CD4-positive, alpha-beta T cell treated with Interleukin-1 beta for 1 hour (primary cell): ENCODE results near the gene PIP5K1C.
"Not testable (repeated sequence)": the region's sequence is repeated elsewhere in the genome, so short reads cannot be mapped to it uniquely, and the experiment has no call there.

Source experiments
- DNase-seq, 2 donors: peaks; one replicate each; pipeline ENCODE4 v3.0.0-alpha.2; 2020 to 2022

Gene PIP5K1C

DNA sequence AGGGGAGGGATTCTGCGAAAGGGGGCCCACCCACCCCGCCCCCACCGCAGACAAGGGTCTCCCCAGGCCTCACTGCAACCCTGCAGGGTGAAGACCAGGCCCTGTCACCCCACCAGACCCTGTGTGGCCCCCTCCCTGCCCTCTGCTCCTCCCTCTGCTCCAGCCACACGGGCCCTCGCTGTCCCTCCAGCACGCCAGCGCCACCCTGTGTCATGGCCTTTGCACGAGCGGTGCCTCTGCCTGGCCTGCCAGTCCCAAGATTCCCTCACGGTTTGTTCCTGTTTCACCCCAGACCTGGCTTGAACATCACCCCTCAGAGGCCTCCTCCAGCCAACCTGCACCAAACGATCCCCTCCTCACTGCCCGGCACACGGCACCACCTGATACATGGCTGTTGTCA lies 27.3 kb downstream of the PIP5K1C start:
- no peak for DNase-seq

DNA sequence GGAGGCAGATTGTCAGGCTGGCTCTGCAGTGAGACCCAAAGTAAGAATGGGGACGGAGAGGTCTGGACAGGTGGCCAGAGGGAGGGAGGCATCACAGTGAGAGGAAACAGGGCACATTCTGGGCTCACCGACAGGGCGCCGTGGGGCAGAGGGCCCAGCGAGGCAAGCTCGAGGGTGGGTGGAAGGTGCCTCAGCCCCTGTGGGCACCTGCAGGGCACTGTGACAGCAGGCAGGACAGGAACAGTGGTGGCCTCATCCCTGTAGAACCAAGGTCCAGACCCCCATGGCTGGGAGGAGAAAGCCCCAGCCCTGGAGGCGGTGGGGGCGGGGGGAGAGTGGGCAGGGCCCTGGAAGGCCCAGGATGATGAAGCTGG lies 27.7 kb downstream of the PIP5K1C start:
- DNase-seq, result no peak

DNA sequence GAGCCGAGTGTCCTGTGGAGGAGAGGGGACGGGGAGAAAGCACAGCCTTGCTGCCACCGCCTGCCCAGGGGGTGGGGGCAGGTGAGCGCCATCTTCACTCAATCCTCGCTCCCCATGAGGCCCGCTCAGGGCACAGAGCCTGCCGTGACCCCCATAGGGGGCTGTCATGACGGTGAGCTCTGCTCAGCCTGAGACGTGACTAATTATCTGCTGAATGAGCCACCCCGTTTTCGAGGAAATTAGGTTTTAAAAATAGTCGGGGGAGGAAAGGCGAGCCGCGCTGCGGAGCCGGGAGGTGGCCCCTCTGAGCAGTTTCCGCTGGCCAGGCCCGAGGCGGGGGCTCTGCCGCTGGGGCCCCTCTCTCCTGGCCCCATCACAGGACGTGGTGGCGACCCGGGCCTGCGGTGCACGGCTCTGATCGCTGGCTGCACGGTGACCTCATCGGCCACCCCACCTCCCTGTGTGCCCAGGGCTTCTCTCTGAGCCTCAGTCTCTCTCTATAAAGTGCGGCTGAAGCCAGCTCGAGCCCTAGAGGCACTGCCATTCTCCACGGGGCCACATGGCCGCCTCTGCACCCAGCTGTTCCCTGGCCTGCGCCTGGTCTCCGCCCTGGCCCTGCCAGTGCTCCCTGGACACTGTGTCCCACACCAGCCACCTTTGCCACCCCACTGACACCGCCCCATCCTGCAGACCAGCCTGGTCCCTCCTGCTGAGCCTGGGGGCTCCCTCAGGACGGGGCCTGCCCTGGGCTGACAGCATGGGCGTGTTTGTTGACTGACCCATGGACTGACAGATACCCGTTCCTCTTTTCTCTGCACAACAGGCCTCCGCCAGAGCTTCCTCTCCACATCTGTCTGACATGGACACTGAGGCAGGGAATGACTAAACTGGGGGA lies 28.3 kb downstream of the PIP5K1C start:
- DNase-seq, result no peak

DNA sequence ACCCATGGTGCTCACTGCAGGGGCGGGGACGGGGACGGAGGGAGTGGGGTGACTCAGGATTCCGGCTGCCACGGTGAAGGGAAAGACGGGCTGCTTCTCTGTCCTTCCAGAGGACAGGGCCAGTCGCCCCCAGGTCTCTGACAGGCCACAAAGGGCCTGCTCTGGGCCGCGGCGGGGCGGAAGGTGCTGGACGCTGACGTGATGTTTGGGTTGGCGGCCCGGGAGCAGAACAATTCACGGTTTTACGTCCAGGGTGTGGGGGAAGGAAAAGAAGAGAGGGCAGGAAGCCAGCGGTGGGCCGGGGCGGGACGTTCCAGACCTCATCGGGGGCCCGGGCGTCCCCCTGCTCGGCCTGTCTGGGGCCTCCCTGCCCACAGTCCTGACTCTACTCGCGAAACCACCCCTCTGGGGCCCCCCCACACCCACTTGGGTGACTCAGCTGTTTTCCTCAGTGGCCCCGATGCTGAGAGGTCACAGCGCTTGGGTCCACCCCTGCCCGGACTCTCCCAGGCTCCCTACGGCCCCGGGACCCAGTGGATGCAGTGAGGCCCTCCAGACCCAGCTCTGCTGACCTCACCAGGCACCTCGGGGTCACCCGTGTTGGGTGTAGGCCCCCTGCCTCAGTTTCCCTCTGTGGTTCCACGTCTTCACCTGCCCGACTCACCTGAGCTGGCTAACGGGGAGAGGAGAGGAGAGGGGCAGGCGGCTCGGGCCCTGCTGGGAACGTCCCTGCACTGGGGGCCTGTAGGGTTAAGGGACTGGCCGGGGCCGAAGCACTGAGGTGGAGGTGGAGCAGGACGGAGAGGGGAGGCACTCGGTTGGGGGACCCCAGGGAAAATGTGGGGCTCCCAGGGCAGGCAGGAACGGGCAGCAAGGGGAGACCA lies 29.2 kb downstream of the PIP5K1C start:
- peak; percentile 36 to 55 for DNase-seq

DNA sequence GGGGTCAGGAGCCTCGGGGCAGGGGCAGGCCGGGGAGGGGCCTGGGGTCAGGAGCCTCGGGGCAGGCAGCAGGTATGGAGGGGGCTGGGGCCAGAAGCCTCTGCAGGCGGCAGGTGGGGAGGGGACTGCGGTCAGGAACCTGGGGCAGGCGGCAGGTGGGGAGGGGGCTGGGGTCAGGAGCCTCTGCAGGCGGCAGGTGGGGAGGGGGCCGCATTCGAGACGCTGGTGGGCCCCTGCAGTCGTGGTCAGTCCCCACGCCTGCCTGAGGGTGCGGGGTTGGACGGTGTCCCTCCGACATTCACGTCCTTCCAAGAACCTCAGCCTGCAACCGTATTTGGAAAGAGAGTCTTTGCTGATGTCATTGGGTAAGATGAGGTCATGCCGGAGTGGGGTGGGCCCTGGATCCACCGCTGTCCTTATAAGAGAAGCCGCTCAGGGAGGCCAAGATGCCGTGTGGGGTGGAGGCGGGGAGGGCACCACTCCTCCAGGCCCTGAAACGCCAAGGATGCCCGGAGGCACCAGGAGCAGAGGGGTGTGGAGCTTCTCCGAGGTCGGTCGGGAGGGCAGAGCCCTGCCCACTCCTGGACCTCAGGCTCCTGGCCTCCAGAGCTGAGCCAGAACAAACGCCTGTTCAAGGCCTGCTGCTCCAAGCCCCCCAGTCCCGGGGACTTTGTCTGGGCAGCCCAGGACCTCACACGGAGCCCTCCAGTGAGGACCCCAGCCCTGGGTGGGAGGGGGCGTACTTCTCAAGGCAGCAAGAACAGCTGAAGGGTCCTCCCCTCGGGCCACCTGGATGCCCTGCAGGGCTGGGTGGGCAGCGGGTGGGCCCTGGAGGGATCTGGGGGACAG lies 30.1 kb downstream of the PIP5K1C start:
- no peak for DNase-seq

DNA sequence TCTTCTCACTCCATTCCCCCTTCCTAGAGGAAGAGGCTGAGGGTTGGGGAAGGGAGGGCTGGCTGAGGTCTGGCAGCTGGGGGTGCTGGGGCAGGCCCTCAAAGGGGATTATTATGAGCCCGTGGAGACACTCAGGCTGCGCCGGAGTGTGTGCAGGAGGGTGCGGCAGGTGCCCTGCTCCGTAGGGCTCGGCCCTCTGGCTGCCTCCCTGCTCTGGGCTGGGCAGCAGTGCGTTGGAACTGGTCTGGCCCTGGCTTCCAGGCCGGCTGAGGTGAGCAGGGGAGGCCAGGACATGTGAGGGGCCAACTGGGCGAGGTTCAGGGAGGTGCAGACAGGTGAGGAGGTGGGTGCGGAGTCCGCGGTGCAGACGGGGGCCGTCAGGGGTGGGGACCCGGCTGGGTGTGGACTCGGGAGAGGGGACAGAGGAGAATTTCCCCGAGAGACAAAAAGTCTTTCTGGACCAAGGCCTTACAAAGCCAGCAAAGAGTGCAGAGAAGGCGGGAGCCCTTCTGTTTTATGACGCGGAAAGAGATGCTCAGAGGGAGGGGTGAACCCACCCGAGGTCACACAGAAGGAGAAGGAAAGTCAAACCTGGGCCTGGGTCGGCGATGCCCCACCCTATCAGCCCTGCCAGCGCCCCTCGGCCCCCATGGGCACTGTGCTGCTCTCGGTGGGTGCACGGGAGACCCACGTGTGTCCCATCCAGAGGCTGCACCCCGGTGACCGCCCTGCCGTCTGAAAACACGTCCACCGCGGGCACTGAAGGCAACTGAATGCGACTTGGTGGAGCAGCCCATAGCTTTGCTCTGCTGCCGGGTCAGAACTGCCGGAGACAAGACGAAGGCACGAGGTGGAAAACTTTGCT lies 31.0 kb downstream of the PIP5K1C start:
- no peak for DNase-seq

DNA sequence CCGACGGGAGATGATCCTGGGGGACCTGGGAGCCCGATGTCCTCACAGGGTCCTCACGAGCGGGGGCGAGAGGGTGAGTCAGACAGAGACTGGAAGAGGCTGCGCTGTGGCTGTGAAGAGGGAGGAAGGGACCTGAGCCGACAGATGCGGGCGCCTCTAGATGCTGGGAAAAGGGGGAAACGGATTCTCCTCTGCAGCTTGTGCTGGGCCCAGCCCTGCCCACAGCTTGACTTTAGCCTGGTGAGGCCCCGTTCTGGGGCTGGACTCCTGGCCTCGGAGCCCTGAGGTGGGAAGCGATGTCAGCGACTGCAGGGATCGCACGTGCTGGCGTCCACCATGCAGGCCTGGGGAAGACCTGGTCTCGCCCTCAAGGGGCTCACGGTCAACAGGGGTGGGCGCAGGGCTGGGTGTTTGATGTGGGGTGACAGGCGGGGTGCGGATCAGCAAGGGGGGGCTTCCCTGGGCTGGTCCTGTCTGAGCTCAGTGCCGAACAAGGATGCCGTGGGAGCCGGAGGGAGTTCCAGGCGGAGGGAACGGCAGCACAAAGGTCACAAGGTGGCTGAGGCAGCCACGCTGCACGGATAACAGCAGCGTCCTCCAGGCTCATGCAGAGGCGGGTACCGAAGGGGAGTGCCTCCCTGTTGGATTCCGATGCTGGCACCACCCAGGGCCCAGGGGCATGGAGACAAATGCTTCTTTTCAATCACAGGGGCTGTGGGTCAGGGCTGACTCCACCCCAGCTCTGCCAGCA lies 31.8 kb downstream of the PIP5K1C start:
- DNase-seq, result no peak

DNA sequence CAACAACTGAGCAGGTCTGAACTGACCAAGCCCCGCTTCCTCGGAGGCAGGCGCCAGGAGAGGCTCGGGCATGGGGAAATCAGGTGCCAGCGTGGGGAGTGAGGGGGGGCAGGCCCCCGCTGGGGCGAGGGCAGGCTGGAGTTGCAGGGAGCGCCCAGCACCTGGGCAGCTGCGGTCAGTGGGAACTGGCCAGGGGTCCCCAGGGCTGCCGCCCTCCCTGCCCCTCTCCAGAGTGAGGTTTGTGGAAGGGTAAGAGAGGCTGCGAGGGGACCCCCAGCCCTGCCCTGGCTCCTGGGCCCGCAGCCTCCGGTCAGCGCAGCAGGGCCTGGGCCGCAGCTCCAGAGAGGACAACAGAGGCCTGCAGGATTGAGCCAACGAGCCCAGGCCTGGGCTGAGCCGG lies 32.5 kb downstream of the PIP5K1C start:
- DNase-seq, result no peak

DNA sequence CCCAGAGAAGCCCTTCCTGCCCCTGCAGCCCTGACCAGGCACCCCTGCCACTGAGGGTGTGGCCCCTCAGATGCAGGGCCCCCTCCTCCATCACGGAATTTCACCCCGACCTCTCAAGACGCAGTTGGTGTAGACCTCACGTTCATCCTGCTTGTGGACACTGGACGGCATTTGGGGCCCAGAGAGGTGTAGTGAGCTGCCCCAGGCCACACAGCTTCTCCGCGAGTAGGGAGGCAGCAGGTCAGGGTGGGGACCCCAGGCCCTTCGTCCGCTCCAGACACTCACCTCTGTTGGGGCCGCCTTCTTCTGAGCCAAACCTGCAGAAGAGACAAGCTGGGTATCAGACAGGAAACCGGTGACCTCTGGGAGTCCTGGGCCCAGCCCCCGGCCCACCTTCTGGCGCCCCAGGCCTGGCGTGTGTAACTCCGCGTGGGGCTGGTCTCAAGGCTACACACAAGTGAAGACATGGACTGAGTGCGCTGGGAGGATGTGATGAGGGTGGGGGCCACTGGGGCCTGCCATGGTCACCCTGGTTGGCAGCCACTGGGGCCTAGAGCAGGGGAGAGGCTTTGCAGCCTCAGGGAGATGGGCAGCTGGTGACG lies 33.1 kb downstream of the PIP5K1C start:
- no peak for DNase-seq

DNA sequence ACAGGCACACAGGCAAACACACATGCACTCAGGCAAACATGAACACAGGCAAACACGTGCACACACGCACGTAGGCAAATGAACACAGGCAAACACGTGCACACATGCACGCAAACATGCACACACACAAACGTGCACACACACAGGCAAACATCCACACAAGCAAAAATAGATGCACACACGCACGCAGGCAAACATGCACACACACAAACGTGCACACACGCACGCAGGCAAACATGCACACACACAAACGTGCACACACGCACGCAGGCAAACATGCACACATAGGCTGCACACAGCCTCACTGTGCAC lies 33.8 kb downstream of the PIP5K1C start:
- not testable (repeated sequence) for DNase-seq

DNA sequence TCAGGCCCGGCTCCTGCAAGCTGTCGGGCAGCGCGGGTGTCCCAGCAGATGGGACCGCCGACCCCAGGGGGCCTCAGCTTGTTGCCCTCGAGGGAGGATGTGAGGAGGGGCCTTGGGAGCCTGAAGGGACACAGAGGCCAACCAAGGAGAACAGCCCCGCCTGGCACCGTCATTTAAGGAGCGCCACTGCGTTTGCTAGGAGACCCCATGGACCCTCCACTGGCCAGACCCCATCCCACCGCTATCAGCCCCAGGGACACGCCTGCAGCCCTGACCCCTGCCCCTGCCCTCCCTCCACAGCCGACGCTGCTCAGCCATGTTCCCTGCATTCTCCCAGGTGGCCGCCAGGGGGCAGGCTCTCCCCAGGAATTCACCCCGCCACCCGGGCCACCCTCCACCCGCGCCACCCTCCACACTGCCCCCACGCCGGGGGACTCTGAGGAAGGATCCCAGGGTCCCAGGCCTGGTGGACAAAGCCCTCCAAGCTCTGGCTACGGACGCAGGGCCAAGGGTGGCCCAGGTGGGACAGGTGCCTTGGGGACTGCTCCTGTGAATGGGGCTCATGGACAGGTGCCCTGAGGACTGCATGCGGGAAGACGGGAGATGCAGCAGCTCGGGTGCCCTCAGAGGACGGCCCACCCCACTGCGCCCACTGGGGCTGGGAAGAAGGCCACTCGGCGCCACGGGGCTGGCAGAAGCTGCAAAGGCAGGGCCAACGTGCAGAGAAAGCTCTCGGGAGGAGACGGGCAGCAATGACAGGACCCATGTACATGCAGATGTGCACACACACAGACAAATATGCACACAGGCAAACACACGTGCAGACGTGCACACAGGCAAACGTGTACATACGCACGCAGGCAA lies 34.4 kb downstream of the PIP5K1C start:
- peak; percentile 66 to 77 for DNase-seq

DNA sequence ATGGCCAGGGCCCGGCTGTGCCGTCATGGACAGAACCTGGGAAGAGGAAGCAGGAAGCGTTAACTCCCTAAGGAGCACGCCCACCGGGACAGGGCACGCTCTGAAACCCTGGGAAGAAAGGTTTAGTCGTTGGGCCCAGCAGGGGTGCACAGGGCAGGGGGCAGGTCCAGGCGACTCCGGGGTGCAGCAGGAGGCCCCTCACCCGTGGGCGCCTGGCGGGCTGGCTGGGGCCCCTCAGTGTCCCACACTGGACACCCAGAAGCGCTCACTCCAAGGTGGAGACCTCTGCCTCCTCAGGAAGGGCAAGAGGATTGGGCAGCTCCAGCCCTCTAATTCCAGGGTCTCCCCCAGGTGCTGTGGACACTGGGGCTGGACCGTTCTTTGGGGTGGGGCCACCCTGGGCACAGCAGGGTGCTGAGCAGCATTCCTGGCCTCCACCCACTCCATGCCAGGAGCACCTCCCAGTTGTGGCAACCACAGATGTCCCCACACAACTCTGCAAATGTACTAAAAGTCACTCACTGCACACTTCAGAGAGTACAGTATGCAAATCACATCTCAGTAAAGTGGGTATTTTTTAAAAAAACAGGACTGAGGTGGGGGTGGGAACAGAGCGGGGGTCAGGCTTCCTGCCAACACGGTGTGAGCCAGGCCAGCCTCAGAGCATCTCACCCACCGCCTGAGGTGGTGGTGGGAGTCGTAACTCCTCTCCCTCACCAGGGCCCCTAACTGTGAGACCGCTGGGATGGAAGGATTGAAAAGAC lies 35.2 kb downstream of the PIP5K1C start:
- no peak for DNase-seq

DNA sequence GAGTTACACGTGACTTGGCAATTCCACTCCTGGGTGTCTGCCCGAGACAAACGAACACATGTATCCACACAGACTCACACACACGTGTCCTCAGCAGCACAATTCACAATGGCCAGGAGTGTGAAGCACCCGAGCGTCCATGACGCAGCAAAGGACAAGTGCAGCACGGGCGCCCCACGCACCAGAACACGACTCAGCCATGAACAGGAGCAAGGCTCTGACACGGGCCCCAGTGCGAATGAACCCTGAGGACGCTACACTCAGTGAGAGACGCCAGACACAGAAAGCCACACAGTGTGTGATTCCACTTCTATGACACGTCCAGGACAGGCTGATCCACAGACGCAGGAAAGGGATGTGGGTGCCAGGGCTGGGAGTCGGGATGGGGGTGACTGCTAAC lies 36.4 kb downstream of the PIP5K1C start:
- no peak for DNase-seq

DNA sequence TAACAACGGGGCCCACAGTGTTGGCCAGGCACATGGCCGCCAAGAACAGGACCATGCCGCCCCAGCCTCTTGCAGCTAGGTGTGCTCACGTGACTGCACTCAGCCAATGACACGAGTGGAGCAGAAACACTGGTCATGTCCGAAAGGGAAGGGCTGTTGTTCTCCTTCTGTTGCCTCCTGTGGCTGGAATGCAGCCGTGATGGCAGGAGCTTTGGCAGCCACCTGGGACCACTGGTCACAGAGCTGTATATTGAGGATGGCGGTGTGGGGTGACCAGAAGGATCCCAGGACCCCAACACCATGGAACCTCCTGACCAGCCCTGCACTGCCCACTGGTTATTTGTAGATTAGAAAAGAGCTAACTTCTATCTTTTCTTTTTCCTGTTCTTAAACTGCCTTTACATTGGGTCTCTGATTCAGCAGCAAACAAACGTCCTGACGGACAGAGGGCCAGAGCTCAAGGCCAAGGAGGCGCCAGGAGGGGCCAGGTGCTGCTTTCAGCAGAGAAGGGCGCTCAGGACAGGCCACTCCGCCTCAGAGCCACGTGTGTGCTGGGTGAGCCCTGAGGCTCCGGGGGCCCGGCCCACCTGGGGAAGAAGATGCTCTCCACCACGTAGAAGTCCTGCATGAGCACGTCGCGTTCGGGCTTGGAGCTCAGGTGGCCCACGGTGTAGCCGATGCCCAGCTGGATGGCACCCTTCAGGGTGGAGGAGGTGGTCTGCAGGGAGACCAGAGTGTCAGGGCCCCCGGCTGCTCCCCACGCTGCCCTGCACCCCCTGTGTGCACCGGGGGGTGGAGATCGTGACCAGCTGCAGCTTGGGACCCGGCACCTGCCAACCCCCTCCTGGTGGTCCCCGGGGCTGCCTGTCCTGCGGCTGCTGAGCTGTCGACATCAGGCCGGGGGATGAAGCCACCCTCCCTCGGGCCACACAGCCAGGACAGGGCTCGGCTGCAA lies 38.7 kb downstream of the PIP5K1C start:
- no peak for DNase-seq

DNA sequence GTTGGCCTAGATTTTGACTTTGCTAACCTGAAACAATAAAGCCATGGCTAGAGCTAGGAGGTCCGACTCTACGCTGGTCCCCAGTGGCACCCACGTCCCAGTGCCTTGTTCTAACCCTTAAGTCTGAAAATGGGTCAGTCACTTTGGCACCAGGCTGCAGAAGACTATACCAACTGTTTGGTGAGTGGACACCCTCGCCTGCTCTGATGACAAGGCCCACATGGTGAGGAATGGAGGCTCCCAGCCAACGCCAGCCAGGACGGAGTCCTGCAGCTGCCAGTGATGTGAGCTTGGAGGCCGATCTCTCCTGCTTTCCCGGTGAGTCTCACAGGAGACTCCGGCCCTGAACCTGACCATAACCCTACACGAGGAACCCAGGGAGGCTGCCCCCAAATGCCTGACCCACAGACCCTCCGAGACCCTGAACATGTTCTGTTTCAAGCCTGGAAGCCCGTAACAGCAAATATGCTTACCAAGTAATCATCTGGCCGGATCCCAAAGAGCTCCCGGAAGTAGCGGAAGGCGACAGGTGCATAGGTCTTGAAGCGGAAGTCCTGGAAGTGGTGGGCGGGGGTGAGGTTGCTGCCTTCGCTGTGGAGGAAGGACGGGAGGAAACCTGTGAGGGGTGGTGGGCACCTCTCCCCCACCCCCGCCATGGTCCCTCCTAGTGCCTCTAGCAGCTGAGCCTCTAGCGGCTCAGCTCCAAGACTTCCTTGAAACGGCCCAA lies 39.6 kb downstream of the PIP5K1C start:
- no peak for DNase-seq

DNA sequence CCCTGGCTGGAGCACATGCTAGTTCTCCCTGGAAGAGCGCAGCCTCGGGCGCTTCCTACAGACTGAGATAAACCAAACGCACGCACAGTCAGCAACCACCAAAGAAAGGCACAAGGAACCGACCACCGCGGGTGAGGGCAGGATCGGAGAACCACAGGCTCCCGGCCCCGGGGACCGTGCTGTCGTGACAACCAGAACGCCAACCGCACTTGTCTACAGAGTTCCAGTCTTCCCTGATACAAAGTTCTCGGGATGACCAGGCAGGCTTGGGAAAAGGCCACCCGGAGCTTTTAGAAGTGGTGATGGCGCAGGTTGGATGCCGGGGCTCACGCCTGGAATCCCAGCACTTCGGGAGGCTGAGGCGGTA lies 40.5 kb downstream of the PIP5K1C start:
- DNase-seq, result no peak
